Astrocyte (in vitro differentiated cells and primary cell): ENCODE measurements around the gene CTSD. TPM values are rescaled to one million over a fixed set of nuclear protein-coding genes. Genes with fewer than 3 reads are reported as not detected.

Source experiments
- DNase-seq: peaks from one replicate; pipeline ENCODE4 v3.0.0-alpha.2; 2010; ENCODE audit warnings: low read depth
- FAIRE-seq: peaks from 2 replicates; lab custom pipeline; 2011; peaks lifted over from hg19 to GRCh38; lab: Jason Lieb, UNC
- H2AFZ ChIP-seq: 2 replicates; pipeline ENCODE4 v1.6.0; 2012; ENCODE audit warnings: low read depth, low read length, inconsistent platforms
- H3K27ac ChIP-seq: 2 replicates; pipeline ENCODE4 v1.5.1; 2011; ENCODE audit warnings: low read depth, low read length, inconsistent platforms
- H3K27me3 ChIP-seq: 2 replicates; pipeline ENCODE4 v1.6.0; 2011; ENCODE audit warnings: low read length, inconsistent platforms; ENCODE audit not compliant: insufficient read depth
- H3K36me3 ChIP-seq: 2 replicates; pipeline ENCODE4 v1.5.1; 2011; ENCODE audit warnings: low read length, inconsistent platforms; ENCODE audit not compliant: insufficient read depth
- H3K4me1 ChIP-seq: 2 replicates; pipeline ENCODE4 v1.5.1; 2011; ENCODE audit warnings: low read length, inconsistent platforms; ENCODE audit not compliant: insufficient read depth
- H3K4me2 ChIP-seq: 2 replicates; pipeline ENCODE4 v1.6.0; 2012; ENCODE audit warnings: low read length, inconsistent platforms
- H3K4me3 ChIP-seq: 2 replicates; pipeline ENCODE4 v1.5.1; 2011; ENCODE audit warnings: low read depth, mild to moderate bottlenecking, low read length, inconsistent platforms; ENCODE audit not compliant: insufficient read depth
- H3K79me2 ChIP-seq: 2 replicates; pipeline ENCODE4 v1.6.0; 2012; ENCODE audit warnings: mild to moderate bottlenecking, low read length, inconsistent platforms; ENCODE audit not compliant: insufficient read depth
- H3K9ac ChIP-seq: 2 replicates; pipeline ENCODE4 v1.6.0; 2012; ENCODE audit warnings: mild to moderate bottlenecking, low read length, inconsistent platforms
- H3K9me3 ChIP-seq: 2 replicates; pipeline ENCODE4 v1.5.1; 2012; ENCODE audit warnings: low read depth, mild to moderate bottlenecking, low read length, inconsistent platforms; ENCODE audit not compliant: insufficient read depth
- H4K20me1 ChIP-seq: 2 replicates; pipeline ENCODE4 v1.6.0; 2012; ENCODE audit warnings: low read length, inconsistent platforms; ENCODE audit not compliant: insufficient read depth
- H3K27ac Mint-ChIP-seq: one replicate; pipeline ENCODE4 v1.8.0; 2021; ENCODE audit warnings: mild to moderate bottlenecking, mixed read lengths; ENCODE audit not compliant: unreplicated experiment
- H3K27me3 Mint-ChIP-seq: one replicate; pipeline ENCODE4 v1.8.0; 2021; ENCODE audit warnings: low read depth, mixed read lengths; ENCODE audit not compliant: unreplicated experiment
- H3K36me3 Mint-ChIP-seq: one replicate; pipeline ENCODE4 v1.8.0; 2021; ENCODE audit warnings: low read depth, mixed read lengths; ENCODE audit not compliant: unreplicated experiment
- H3K4me1 Mint-ChIP-seq: one replicate; pipeline ENCODE4 v1.8.0; 2021; ENCODE audit warnings: low read depth, mixed read lengths; ENCODE audit not compliant: unreplicated experiment
- H3K4me3 Mint-ChIP-seq: one replicate; pipeline ENCODE4 v1.8.0; 2021; ENCODE audit warnings: mild to moderate bottlenecking, moderate library complexity, mixed read lengths; ENCODE audit not compliant: unreplicated experiment
- H3K9me3 Mint-ChIP-seq: one replicate; pipeline ENCODE4 v1.8.0; 2021; ENCODE audit warnings: mild to moderate bottlenecking, mixed read lengths; ENCODE audit not compliant: unreplicated experiment
- CTCF ChIP-seq: IDR thresholded peaks from 2 replicates; pipeline ENCODE4 v1.5.1; 2011; ENCODE audit warnings: low read depth, mild to moderate bottlenecking, inconsistent platforms, low read length, moderate library complexity; ENCODE audit not compliant: insufficient read depth
- EZH2 ChIP-seq: IDR thresholded peaks from 2 replicates; pipeline ENCODE4 v1.6.1; 2012; ENCODE audit warnings: mild to moderate bottlenecking, low read length, inconsistent platforms; ENCODE audit not compliant: insufficient read depth
- total RNA-seq: library from RNA; stranded (reverse); gene quantifications from 2 replicates; pipeline ENCODE4 v1.2.1, GENCODE V29; 2021

Gene CTSD
- total RNA-seq, 1 donor from 2014 or later = 290 TPM

DNA sequence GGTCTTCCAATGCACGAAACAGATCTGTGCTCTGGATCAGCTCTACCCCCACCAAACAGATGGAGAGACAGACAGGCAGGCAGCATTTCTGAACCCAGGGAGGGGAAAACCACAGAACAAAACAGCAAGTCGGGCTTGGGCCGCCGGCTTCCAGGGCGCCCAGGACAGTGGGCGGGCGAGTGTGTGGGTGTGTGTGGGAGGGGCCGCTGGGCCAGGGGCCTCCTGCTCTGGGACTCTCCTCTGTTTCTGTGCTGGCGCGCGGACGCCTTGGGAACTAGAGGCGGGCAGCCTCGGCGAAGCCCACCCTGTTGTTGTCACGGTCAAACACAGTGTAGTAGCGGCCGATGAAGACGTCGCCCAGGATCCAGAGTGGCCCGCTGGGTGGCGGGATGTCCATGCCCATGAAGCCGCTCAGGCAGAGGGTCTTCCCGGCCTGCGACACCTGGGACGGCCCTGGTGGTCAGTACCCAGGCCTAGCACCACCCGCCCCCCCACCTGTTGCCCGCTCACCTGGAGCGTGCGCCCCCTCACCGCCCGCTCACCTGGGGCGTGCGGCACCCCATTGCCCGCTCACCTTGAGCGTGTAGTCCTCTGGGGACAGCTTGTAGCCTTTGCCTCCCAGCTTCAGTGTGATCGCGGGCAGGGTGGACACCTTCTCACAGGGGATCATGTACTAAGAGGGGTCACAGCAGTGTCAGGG, 10.3 kb downstream of the CTSD start:
- Histone ChIP-seq H2AFZ (no peak overlapping the region), H3K27ac (no peak overlapping the region), H3K4me1 (peaks cover 35% of the 10 kb centered on the region), H3K9me3 (no peaks in the 10 kb centered on the region), H3K27me3 (no peaks in the 10 kb centered on the region), H3K4me3 (no peak overlapping the region), H3K9ac (no peak overlapping the region), H3K4me2 (no peak overlapping the region), H3K79me2 (no peaks in the 10 kb centered on the region), H4K20me1 (peaks cover 24% of the 10 kb centered on the region), H3K36me3 (no peaks in the 10 kb centered on the region)
- Mint-ChIP-seq H3K9me3 (no peaks in the 10 kb centered on the region), H3K4me1 (peaks cover 20% of the 10 kb centered on the region), H3K4me3 (no peak overlapping the region), H3K27ac (no peak overlapping the region), H3K36me3 (peaks cover 12% of the 10 kb centered on the region), H3K27me3 (peaks cover 4% of the 10 kb centered on the region)
- DNase-seq (no peak), FAIRE-seq (no peak)
- TF ChIP-seq CTCF (no peak), EZH2 (no peak)

DNA sequence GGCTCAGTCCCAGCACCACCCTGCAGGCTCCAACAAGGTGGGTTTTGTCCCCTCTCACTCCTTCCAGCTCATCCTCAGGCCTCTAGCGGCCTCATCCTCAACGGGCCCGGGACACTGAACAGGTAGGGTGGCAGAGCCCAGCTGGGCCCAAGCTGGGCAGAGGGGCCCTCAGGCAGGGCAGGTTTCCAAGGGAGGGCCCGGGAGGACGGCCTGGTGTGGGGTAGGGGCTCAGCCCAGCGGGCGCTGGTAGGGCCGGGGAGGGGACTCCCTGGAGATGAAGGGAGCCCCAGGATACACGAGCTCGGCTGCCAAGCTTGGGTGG, 10.9 kb downstream of the CTSD start:
- no peak overlapping the region for H3K27ac Mint-ChIP-seq
- Histone ChIP-seq H3K9me3 (no peaks in the 10 kb centered on the region), H4K20me1 (peaks cover 25% of the 10 kb centered on the region), H3K9ac (no peak overlapping the region), H3K79me2 (no peaks in the 10 kb centered on the region), H2AFZ (no peak overlapping the region), H3K36me3 (no peaks in the 10 kb centered on the region), H3K27me3 (no peaks in the 10 kb centered on the region), H3K4me1 (peaks cover 31% of the 10 kb centered on the region), H3K4me2 (no peak overlapping the region), H3K4me3 (no peak overlapping the region), H3K27ac (no peak overlapping the region)
- H3K36me3 Mint-ChIP-seq = peaks cover 12% of the 10 kb centered on the region
- no peak overlapping the region for H3K4me3 Mint-ChIP-seq
- DNase-seq (no peak), FAIRE-seq (no peak)
- H3K4me1 Mint-ChIP-seq = peaks cover 19% of the 10 kb centered on the region
- TF ChIP-seq CTCF (no peak), EZH2 (no peak)
- H3K27me3 Mint-ChIP-seq = peaks cover 4% of the 10 kb centered on the region
- H3K9me3 Mint-ChIP-seq = no peaks in the 10 kb centered on the region
